ENCODE measurements around the gene NAALADL2. TPM values are rescaled to one million over a fixed set of nuclear protein-coding genes. Genes with fewer than 3 reads are reported as not detected.
"Not testable (repeated sequence)": the region's sequence is repeated elsewhere in the genome, so short reads cannot be mapped to it uniquely, and the experiment has no call there.

NAALADL2 gene
- total RNA-seq, 1 donor from 2014 or later = 2.9 TPM

DNA sequence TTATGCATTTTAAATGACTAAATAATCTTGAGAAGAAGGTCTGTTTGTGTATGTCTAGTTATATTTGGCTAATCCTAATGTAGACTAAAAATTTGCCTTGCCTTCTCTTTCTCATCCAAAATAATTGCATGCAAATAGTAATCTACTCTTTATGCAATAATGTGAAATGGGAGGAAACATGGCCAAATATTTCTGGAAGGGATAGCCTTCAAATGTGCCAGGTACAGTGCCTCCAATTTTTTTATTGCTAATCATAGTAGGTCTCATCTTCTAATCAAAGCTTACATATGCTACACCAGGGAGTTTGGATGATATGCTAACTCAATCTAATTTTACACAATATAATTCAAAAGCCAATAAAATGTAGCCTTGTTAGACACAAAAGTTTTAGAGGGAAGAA is 911.3 kb downstream of the NAALADL2 start:
- TF ChIP-seq, protein P1, sequence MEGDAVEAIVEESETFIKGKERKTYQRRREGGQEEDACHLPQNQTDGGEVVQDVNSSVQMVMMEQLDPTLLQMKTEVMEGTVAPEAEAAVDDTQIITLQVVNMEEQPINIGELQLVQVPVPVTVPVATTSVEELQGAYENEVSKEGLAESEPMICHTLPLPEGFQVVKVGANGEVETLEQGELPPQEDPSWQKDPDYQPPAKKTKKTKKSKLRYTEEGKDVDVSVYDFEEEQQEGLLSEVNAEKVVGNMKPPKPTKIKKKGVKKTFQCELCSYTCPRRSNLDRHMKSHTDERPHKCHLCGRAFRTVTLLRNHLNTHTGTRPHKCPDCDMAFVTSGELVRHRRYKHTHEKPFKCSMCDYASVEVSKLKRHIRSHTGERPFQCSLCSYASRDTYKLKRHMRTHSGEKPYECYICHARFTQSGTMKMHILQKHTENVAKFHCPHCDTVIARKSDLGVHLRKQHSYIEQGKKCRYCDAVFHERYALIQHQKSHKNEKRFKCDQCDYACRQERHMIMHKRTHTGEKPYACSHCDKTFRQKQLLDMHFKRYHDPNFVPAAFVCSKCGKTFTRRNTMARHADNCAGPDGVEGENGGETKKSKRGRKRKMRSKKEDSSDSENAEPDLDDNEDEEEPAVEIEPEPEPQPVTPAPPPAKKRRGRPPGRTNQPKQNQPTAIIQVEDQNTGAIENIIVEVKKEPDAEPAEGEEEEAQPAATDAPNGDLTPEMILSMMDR (conservative IDR thresholded peaks at IDR 0.05; ENCODE audit: low read depth, low read length) = no peak
- no peak for DNase-seq (ENCODE audit: low read depth)
- H3K4me3 ChIP-seq (ENCODE audit: low read depth, low read length) = no peak overlapping the region

DNA sequence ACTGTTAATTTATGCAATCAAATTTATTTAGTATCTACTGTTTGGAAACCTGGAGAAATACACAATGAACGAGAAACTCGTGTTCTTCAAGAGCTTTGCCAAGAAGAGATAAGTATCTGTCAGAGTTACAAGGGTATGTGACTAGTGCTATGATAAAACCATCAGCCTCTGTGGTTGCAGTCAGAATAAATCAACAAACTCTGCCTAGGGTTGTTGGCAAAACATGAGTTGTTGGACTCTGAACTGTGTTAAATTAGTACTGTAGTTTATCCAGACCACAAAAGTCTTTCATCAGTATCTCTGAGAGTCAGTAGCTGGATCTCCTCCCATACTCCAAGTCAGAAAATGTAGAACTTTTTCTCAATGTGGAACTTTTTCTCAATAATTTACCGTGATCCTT is 918.4 kb downstream of the NAALADL2 start:
- no peak for DNase-seq (ENCODE audit: low read depth)
- TF ChIP-seq, protein P1 (conservative IDR thresholded peaks at IDR 0.05; ENCODE audit: low read depth, low read length) = no peak
- H3K4me3 ChIP-seq (ENCODE audit: low read depth, low read length) = no peak overlapping the region

DNA sequence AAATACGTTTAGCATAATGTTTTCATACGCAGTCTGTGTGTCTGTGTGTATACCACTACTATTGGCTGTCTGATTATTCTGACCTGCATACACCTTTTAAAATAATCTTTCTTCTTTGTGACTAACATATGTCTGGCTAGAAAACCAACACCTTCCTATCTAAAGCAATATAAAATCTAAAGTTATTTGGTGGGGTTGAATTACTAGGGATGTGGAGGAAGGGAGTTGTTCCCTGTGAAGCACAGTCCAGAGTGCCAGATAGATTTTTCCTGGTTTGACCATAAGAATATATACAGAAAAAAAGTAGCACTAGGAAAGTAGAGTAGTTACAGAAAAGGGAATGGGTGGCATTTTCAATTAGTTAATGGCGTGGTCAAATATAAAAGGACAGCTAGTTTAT is 918.8 kb downstream of the NAALADL2 start:
- TF ChIP-seq, protein P1 (conservative IDR thresholded peaks at IDR 0.05; ENCODE audit: low read depth, low read length) = no peak
- no peak for DNase-seq (ENCODE audit: low read depth)
- no peak overlapping the region for H3K4me3 ChIP-seq (ENCODE audit: low read depth, low read length)

DNA sequence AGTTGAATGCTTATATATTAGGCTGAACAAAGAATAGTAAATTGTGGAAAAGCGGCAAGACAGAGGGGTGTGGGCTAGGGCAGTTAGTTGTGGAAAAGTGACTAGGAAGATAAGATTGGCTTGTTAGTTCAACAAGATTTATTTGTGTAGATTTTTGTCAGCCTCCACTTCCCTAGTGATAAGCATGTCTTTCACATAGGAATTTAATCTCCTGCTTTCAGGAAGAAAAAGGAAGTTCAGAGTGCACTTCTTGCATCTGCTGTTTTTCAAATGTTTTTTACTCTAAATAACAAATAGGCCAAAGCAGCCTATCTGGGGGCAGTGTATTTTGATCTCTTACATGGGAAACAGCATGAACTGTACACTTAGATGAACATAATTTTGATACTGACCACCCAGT is 919.9 kb downstream of the NAALADL2 start:
- DNase-seq (ENCODE audit: low read depth) = no peak
- TF ChIP-seq, protein P1 (conservative IDR thresholded peaks at IDR 0.05; ENCODE audit: low read depth, low read length) = no peak
- H3K4me3 ChIP-seq (ENCODE audit: low read depth, low read length) = no peak overlapping the region

DNA sequence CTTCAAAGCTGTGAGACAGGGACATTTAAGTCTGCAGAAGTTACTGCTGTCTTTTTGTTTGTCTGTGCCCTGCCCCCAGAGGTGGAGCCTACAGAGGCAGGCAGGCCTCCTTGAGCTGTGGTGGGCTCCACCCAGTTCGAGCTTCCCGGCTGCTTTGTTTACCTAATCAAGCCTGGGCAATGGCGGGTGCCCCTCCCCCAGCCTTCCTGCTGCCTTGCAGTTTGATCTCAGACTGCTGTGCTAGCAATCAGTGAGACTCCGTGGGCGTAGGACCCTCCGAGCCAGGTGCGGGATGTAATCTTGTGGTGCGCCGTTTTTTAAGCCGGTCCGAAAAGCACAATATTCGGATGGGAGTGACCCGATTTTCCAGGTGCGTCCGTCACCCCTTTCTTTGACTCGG is 928.0 kb downstream of the NAALADL2 start:
- H3K4me3 ChIP-seq (ENCODE audit: low read depth, low read length); DNase-seq (ENCODE audit: low read depth): not testable (repeated sequence)

DNA sequence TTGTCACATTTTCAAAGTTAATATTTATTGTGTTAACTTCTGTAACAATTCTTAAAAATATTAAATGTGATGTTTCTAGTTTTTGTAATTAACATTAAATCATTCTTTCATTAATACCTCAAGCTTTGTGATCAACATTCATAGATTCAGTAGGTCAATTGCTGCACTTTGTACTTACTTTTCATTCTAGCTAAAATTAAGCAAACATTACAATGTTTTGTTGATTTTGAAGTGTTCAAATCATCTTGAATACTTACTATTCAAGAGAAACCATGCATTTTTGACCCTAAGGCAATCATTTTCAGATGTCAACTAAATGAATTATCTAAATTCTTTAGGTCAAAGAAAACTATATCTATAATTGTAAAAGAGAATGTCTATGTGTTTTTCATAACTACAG is 933.1 kb downstream of the NAALADL2 start:
- TF ChIP-seq, protein P1 (conservative IDR thresholded peaks at IDR 0.05; ENCODE audit: low read depth, low read length) = no peak

DNA sequence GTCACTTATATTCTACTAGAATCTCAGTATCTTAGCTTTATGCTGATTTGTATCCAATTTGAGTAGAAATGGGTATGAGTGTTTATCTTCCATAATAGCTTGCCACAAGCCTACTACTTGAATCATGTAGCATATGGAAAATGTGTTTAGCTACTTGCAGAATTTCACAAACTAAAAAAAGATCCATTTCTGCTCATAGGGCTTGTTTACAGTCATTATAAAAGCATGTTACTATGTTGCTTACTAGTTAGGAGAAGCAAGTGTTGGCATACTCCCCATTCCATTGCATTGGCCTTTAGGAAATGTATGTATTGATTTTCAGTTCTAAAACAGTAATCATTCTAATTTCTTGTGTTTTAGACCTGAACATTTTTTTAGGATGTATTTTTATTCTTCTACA is 939.2 kb downstream of the NAALADL2 start:
- TF ChIP-seq, protein P1 (conservative IDR thresholded peaks at IDR 0.05; ENCODE audit: low read depth, low read length) = no peak
- no peak overlapping the region for H3K4me3 ChIP-seq (ENCODE audit: low read depth, low read length)
- DNase-seq (ENCODE audit: low read depth) = no peak

More for the DNA sequence above, 933.1 kb downstream of the NAALADL2 start:
- no peak overlapping the region for H3K4me3 ChIP-seq (ENCODE audit: low read depth, low read length)
- no peak for DNase-seq (ENCODE audit: low read depth)

DNA sequence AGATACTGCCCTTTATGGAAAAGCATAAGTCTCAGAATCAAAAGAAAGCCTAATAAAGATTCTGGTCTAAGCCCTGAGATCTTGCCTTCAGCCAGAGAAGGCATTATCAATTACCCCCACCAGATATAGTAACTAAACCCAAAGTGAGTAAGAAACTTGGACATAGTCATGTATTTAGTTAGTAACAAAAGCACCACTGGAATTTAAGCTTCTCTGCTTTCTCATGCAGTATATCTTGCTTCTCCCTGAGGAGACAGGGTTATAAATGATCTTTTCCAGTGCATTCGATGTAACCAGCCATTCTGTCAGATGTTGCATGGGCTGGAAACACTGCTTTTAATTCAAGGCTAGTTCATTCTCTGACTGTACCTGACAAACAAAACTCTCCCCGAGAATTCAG is 946.7 kb downstream of the NAALADL2 start:
- DNase-seq (ENCODE audit: low read depth) = no peak
- H3K4me3 ChIP-seq (ENCODE audit: low read depth, low read length) = no peak overlapping the region
- TF ChIP-seq, protein P1 (conservative IDR thresholded peaks at IDR 0.05; ENCODE audit: low read depth, low read length) = no peak

Data from epithelial cell of proximal tubule (primary cell).